H9 (cell line): Measurements from ENCODE around the gene PDE3A. TPM values are rescaled to one million over a fixed set of nuclear protein-coding genes. Genes with fewer than 3 reads are reported as not detected.

Experiments
- DNase-seq: peaks from one replicate; pipeline ENCODE4 v3.0.0-alpha.2; 2017
- H2AFZ ChIP-seq: one replicate; pipeline ENCODE4 v1.6.1; 2013; ENCODE audit warnings: mild to moderate bottlenecking, low read length, control low read depth, moderate library complexity
- H2AK5ac ChIP-seq: 2 replicates; pipeline ENCODE4 v1.6.1; 2013; ENCODE audit warnings: low read length, control low read depth, mixed read lengths; ENCODE audit not compliant: insufficient read length
- H2BK120ac ChIP-seq: one replicate; pipeline ENCODE4 v1.6.1; 2013; ENCODE audit warnings: low read depth, mild to moderate bottlenecking, low read length, control low read depth, inconsistent platforms; ENCODE audit not compliant: poor library complexity, severe bottlenecking
- H2BK12ac ChIP-seq: 2 replicates; pipeline ENCODE4 v1.6.1; 2013; ENCODE audit warnings: low read length, control low read depth, mixed read lengths, low read depth; ENCODE audit not compliant: insufficient read length
- H2BK15ac ChIP-seq: 2 replicates; pipeline ENCODE4 v1.6.1; 2013; ENCODE audit warnings: low read depth, low read length, control low read depth
- H2BK20ac ChIP-seq: one replicate; pipeline ENCODE4 v1.6.1; 2013; ENCODE audit warnings: low read depth, mild to moderate bottlenecking, low read length, control low read depth, inconsistent platforms; ENCODE audit not compliant: poor library complexity, severe bottlenecking
- H2BK5ac ChIP-seq: 2 replicates; pipeline ENCODE4 v1.6.1; 2013; ENCODE audit warnings: low read length, control low read depth, mixed read lengths; ENCODE audit not compliant: insufficient read length
- H3K14ac ChIP-seq: 2 replicates; pipeline ENCODE4 v1.6.1; 2013; ENCODE audit warnings: low read length, control low read depth; ENCODE audit not compliant: insufficient read depth
- H3K18ac ChIP-seq: 2 replicates; pipeline ENCODE4 v1.6.1; 2013; ENCODE audit warnings: low read depth, mild to moderate bottlenecking, mixed read lengths, low read length, control low read depth; ENCODE audit not compliant: insufficient read length
- H3K23ac ChIP-seq: 2 replicates; pipeline ENCODE4 v1.6.1; 2013; ENCODE audit warnings: low read length, control low read depth, mixed read lengths, low read depth; ENCODE audit not compliant: insufficient read length
- H3K23me2 ChIP-seq: 2 replicates; pipeline ENCODE4 v1.6.1; 2013; ENCODE audit warnings: low read depth, mild to moderate bottlenecking, mixed read lengths, low read length, control low read depth; ENCODE audit not compliant: insufficient read length, poor library complexity, severe bottlenecking
- H3K27ac ChIP-seq: 2 replicates; pipeline ENCODE4 v1.5.1; 2013; ENCODE audit warnings: low read length, control low read depth, mixed read lengths, low read depth; ENCODE audit not compliant: insufficient read length
- H3K27me3 ChIP-seq: 2 replicates; pipeline ENCODE4 v1.6.1; 2013; ENCODE audit warnings: low read length, control low read depth, inconsistent platforms; ENCODE audit not compliant: insufficient read depth
- H3K4ac ChIP-seq: 2 replicates; pipeline ENCODE4 v1.6.1; 2013; ENCODE audit warnings: low read depth, mild to moderate bottlenecking, control low read depth, inconsistent platforms, low read length, moderate library complexity
- H3K4me1 ChIP-seq: 2 replicates; pipeline ENCODE4 v1.6.1; 2013; ENCODE audit warnings: low read length, control low read depth, inconsistent platforms; ENCODE audit not compliant: insufficient read depth
- H3K4me2 ChIP-seq: 2 replicates; pipeline ENCODE4 v1.6.1; 2013; ENCODE audit warnings: low read length, control low read depth, mixed read lengths; ENCODE audit not compliant: insufficient read length, insufficient read depth
- H3K56ac ChIP-seq: 2 replicates; pipeline ENCODE4 v1.6.1; 2013; ENCODE audit warnings: low read depth, mild to moderate bottlenecking, mixed read lengths, low read length, control low read depth; ENCODE audit not compliant: insufficient read length
- H3K79me1 ChIP-seq: 2 replicates; pipeline ENCODE4 v1.6.1; 2013; ENCODE audit warnings: low read depth, mild to moderate bottlenecking, moderate library complexity, low read length, control low read depth, inconsistent platforms; ENCODE audit not compliant: insufficient read depth, poor library complexity, severe bottlenecking
- H3K79me2 ChIP-seq: 2 replicates; pipeline ENCODE4 v1.6.1; 2013; ENCODE audit warnings: low read length, control low read depth, inconsistent platforms; ENCODE audit not compliant: insufficient read depth
- H3K9ac ChIP-seq: 2 replicates; pipeline ENCODE4 v1.6.1; 2013; ENCODE audit warnings: low read length, control low read depth, mixed read lengths; ENCODE audit not compliant: insufficient read length; ENCODE audit errors: extremely low read depth
- H3K9me3 ChIP-seq: one replicate; pipeline ENCODE4 v1.6.1; 2013; ENCODE audit warnings: low read depth, low read length, inconsistent platforms; ENCODE audit not compliant: control insufficient read depth
- H3T11ph ChIP-seq: one replicate; pipeline ENCODE4 v1.6.1; 2013; ENCODE audit warnings: mild to moderate bottlenecking, low read length, control low read depth, inconsistent platforms
- H4K20me1 ChIP-seq: one replicate; pipeline ENCODE4 v1.6.1; 2013; ENCODE audit not compliant: control insufficient read depth, insufficient read length, insufficient read depth
- H4K5ac ChIP-seq: 2 replicates; pipeline ENCODE4 v1.6.1; 2013; ENCODE audit warnings: low read depth, mild to moderate bottlenecking, mixed read lengths, low read length, control low read depth; ENCODE audit not compliant: insufficient read length
- H4K8ac ChIP-seq: replicated peaks from 2 replicates; pipeline ENCODE4 v1.6.1; 2013; ENCODE audit warnings: low read length, control low read depth, mixed read lengths, low read depth; ENCODE audit not compliant: insufficient read length
- H4K91ac ChIP-seq: 2 replicates; pipeline ENCODE4 v1.6.1; 2013; ENCODE audit warnings: low read depth, mild to moderate bottlenecking, moderate library complexity, mixed read lengths, low read length, control low read depth; ENCODE audit not compliant: insufficient read length
- H3K27ac Mint-ChIP-seq, 3 experiments: 2 replicates in 2 of 3; 3 replicates in 1 of 3; pipeline ENCODE4 v1.8.0; 2020 to 2021; ENCODE audit warnings: mixed read lengths in 3 of 3, mild to moderate bottlenecking in 1 of 3, moderate library complexity in 1 of 3
- H3K27me3 Mint-ChIP-seq: 2 replicates; pipeline ENCODE4 v1.8.0; 2021; ENCODE audit warnings: low read depth, mild to moderate bottlenecking, moderate library complexity, mixed read lengths
- H3K36me3 Mint-ChIP-seq, 3 experiments: 2 replicates in 2 of 3; 3 replicates in 1 of 3; pipeline ENCODE4 v1.8.0; 2020 to 2021; ENCODE audit warnings: low read depth in 3 of 3, mixed read lengths in 3 of 3; ENCODE audit not compliant: insufficient read depth in 1 of 3
- H3K4me1 Mint-ChIP-seq, 2 experiments: 2 replicates each; pipeline ENCODE4 v1.8.0; 2020; ENCODE audit warnings: mixed read lengths in 2 of 2
- H3K4me3 Mint-ChIP-seq, 2 experiments: 2 replicates in 1 of 2; 3 replicates in 1 of 2; pipeline ENCODE4 v1.8.0; 2020 to 2021; ENCODE audit warnings: mild to moderate bottlenecking in 2 of 2, mixed read lengths in 2 of 2, moderate library complexity in 1 of 2
- H3K9me3 Mint-ChIP-seq, 2 experiments: 2 replicates in 1 of 2; 3 replicates in 1 of 2; pipeline ENCODE4 v1.8.0; 2020; ENCODE audit warnings: mild to moderate bottlenecking in 2 of 2, mixed read lengths in 2 of 2, moderate library complexity in 1 of 2
- CTCF ChIP-seq: fragments of 200-600 bp; sonication (generic); conservative IDR thresholded peaks from 3 replicates; pipeline ENCODE4 v1.8.0; 2021; ENCODE audit warnings: antibody characterized with exemption, mild to moderate bottlenecking
- WGBS: extraction: QIAGEN DNeasy Blood & Tissue Kit; methylation state at CpG from one replicate; pipeline ENCODE4 v1.1.7; 2013; ENCODE audit warnings: missing lambda C conversion rate, low lambda C conversion rate, mixed read lengths; ENCODE audit not compliant: insufficient read length; ENCODE audit errors: extremely low coverage; 5-methylcytosine and 5-hydroxymethylcytosine counted together
- total RNA-seq: library from RNA; stranded (reverse); gene quantifications from 2 replicates; pipeline ENCODE4 v1.2.1, GENCODE V29; 2021

Gene PDE3A
- total RNA-seq, 1 experiment from 2014 or later = 3.0 TPM

GRCh38 chr12:20527417-20528163, 159.3 kb downstream of the PDE3A start:
- no peak overlapping the region for H4K8ac ChIP-seq
- no peaks in the 10 kb centered on the region for H3K23me2 ChIP-seq
- H2BK12ac ChIP-seq = no peak overlapping the region
- peaks cover 18 to 30% of the 10 kb centered on the region in 2 experiments for H3K4me1 Mint-ChIP-seq
- no peak overlapping the region for H2BK120ac ChIP-seq
- H2AK5ac ChIP-seq = no peak overlapping the region
- peaks cover 2% of the 10 kb centered on the region; the same call in 1 of the 2 replicates for H3K4me1 ChIP-seq
- no peaks in the 10 kb centered on the region for H3K27me3 Mint-ChIP-seq
- no peak overlapping the region for H3K4ac ChIP-seq
- H3K27me3 ChIP-seq = no peaks in the 10 kb centered on the region
- H4K20me1 ChIP-seq = no peaks in the 10 kb centered on the region
- H3K4me2 ChIP-seq = no peak overlapping the region
- no peak for DNase-seq
- no peaks in the 10 kb centered on the region for H3K79me1 ChIP-seq
- 0 out of 7 replicates have a peak, but pooled peaks cover 0 to 1% (median 0%) of the 10 kb centered on the region in 3 experiments for H3K36me3 Mint-ChIP-seq
- no peak overlapping the region for H2BK20ac ChIP-seq
- H3K27ac Mint-ChIP-seq = peak overlapping the region in 1 of 3 experiments; percentile 11; a peak in 2 of 7 replicates
- no peak overlapping the region for H4K91ac ChIP-seq
- H3K79me2 ChIP-seq = no peaks in the 10 kb centered on the region
- H3K9me3 ChIP-seq = no peaks in the 10 kb centered on the region
- H3K23ac ChIP-seq = no peak overlapping the region
- H2AFZ ChIP-seq = no peak overlapping the region
- no CpG with 5 or more reads among the region's 8 CpGs for WGBS
- no peak overlapping the region for H2BK15ac ChIP-seq
- no peak overlapping the region for H3K56ac ChIP-seq
- no peak overlapping the region for H3K18ac ChIP-seq
- H3T11ph ChIP-seq = no peak overlapping the region
- H3K14ac ChIP-seq = no peak overlapping the region
- H3K4me3 Mint-ChIP-seq = no peak overlapping the region
- no peak overlapping the region for H3K9ac ChIP-seq
- H4K5ac ChIP-seq = no peak overlapping the region
- no peaks in the 10 kb centered on the region for H3K9me3 Mint-ChIP-seq
- no peak overlapping the region for H3K27ac ChIP-seq
- no peak for TF ChIP-seq CTCF
- H2BK5ac ChIP-seq = no peak overlapping the region
